Activated CD8-positive, alpha-beta memory T cell treated with anti-CD3 and anti-CD28 coated beads for 4 hours (primary cell): ENCODE data around the gene ITPRIPL2.

Experiments used
- DNase-seq, 2 donors: peaks; one replicate each; pipeline ENCODE4 v3.0.0-alpha.2; 2020; ENCODE audit warnings: low read depth in 2 of 2

Gene ITPRIPL2

GRCh38 chr16:19119564-19119963 is 5.8 kb downstream of the ITPRIPL2 start:
- DNase-seq: no peak

- DNase-seq: no peak
These were observed 9.9 kb downstream of the ITPRIPL2 start for GRCh38 chr16:19123535-19124178.

GRCh38 chr16:19126300-19126699 is 12.5 kb downstream of the ITPRIPL2 start:
- DNase-seq: no peak

DNA sequence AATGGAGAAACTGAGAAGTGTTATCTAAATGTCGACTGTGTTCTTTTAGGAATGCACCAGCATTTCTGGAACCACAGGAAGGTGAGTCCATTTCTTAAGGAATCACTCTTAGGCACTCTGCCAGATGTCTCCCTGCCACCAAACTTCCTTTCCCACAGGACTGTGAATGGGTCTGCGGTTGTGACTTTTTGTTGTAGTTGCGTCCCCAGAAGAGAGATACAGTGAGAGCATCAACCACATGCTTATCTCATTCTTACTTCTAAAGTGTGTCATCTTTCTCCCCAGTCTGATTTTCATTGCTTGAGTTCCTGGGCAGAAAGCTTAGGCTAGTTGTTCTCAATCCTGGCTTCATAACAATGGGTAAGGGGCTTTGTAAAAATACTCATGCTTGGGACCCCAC is 13.4 kb downstream of the ITPRIPL2 start:
- DNase-seq: no peak

DNA sequence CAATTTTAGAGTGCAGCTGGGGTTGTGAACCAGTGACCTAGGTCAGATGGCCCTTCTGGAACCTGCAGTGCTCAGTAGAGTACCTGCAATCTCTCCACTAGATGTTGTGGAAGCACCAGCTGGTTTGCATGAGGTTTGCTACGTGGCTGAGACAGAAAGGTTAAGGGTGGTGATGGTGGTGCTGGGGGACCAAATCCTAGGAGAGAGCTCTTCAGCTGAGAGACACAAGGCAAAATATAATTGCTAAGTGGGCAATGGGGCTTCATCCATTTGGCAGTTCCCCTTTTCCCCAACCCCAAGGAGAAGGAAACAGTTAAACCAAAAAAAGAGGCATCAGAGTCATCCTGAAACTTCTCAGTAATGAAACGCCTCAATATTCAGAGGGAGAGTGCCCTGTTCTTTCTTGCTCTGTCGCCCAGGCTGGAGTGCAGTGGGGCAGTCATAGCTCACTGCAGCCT is 13.9 kb downstream of the ITPRIPL2 start:
- no peak for DNase-seq

DNA sequence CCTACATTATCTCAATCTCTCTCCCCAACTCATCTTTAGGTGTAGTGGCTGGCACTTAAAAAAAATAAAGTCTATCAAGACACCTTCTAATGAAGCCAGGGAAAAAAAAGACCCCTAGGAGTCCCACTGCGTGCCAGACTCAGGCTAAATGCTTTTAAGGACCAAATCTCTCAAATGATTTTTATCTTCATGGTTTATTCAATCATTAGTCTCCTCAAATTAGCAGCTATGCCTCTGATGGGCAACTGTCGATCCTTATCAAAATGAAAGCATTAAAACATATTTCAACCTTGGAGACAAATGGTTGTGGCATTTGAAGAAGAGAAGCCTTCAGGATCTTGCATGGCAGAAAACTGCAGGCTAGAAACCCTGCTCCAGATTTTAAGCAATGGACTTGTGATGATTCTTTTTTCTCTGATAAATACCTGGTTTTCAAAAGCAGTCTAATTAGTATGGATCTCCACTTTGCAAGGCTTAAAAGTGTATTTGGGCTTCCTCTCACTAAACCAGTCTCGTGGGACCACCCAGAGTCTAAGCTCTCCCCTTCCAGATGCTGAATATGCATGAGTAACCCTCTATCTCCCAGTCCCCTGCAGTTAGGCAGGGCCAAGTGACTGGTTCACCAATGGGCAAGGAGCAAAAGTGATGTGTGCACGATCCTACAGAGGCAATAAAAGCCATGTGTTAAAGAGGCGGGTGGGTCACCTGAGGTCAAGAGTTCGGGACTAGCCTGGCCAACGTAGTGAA is 14.9 kb downstream of the ITPRIPL2 start:
- DNase-seq: no peak

- DNase-seq: no peak
These were observed 16.6 kb downstream of the ITPRIPL2 start for GRCh38 chr16:19130385-19130784.

- no peak for DNase-seq
These were observed 17.4 kb downstream of the ITPRIPL2 start for GRCh38 chr16:19130852-19131824.

GRCh38 chr16:19131825-19132218 is 18.1 kb downstream of the ITPRIPL2 start:
- no peak for DNase-seq

DNA sequence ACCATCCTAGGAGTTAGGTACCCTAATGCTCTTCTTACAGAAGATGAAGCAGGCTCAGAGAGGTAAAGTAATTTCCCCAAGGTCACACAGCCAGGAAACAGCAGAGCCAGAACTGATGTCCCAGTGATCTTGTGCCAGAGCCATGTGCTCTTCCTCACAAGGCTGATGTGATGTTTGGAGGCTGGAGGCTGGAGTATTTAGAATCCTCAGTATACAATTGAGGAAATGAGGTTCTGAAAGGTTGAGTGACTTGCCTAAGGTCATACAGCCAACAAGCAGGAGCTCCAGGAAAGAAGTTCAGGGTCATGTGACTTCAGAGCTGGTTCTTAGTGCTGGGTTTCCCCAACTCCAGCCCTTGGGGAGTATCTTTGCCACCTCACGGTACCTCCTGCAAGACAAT is 18.5 kb downstream of the ITPRIPL2 start:
- no peak for DNase-seq

DNA sequence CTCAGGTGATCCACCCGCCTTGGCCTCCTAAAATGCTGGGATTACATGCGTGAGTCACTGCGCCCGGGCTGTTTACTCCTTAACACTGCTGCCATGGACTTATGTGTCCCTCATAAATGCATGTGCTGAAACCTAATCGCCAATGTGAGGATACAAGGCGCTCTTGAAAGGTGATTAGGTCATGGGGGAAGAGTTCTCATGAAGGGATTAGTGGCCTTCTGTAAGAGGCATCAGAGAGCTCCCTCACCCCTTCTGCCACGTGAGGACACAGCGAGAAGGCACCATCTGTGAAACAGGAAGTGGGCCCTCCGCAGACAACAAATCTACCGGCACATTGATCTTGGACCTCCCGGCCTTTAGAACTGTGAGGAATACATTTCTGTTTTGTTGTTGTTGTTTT is 19.1 kb downstream of the ITPRIPL2 start:
- no peak for DNase-seq

DNA sequence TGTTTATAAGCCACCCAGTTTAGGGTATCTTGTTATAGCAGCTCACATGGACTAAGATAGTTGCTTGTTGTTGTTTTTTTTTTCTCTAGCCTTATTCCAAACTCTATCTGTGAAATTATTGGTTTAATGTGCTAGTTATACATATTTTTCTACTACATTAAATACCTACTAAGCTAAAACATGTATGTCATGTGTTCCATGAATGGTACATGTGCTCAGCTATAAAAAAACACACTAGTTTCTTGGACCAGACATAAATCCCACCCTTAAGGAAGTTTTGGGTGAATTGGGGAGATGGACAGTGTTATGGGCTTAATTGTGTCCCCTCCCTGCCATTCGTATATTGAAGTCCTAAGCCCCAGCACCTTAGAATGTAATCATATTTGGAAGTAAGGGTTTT is 19.8 kb downstream of the ITPRIPL2 start:
- DNase-seq: no peak

GRCh38 chr16:19135201-19135842 is 21.6 kb downstream of the ITPRIPL2 start:
- DNase-seq: no peak

DNA sequence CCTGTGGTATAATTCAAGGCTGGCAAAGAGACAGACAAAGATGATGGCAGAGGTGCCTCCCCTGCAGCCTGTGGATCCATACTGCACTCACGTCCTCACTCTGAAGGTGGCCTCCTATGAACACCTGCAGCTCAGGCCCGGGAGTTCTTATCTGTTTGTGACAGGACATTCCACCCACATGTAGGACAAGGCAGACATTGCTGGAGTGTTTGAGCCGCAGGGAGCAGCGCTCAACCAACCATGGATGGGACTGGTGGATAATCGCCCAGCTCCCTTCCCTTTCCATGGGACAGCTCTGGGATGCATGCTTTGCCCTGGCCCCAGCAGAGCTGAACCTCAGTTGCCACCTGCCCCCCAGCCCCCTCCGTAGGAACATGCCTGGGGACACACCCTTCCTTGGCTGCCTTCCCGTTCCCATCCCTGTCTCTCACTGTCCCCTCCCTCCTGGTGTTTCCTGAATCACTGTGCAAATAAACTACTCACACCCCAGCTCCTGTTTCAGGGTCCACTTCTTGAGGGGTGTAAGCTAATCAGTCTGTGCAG is 22.2 kb downstream of the ITPRIPL2 start:
- DNase-seq: no peak

- DNase-seq: no peak
These were observed 22.9 kb downstream of the ITPRIPL2 start for GRCh38 chr16:19136549-19137196.

DNA sequence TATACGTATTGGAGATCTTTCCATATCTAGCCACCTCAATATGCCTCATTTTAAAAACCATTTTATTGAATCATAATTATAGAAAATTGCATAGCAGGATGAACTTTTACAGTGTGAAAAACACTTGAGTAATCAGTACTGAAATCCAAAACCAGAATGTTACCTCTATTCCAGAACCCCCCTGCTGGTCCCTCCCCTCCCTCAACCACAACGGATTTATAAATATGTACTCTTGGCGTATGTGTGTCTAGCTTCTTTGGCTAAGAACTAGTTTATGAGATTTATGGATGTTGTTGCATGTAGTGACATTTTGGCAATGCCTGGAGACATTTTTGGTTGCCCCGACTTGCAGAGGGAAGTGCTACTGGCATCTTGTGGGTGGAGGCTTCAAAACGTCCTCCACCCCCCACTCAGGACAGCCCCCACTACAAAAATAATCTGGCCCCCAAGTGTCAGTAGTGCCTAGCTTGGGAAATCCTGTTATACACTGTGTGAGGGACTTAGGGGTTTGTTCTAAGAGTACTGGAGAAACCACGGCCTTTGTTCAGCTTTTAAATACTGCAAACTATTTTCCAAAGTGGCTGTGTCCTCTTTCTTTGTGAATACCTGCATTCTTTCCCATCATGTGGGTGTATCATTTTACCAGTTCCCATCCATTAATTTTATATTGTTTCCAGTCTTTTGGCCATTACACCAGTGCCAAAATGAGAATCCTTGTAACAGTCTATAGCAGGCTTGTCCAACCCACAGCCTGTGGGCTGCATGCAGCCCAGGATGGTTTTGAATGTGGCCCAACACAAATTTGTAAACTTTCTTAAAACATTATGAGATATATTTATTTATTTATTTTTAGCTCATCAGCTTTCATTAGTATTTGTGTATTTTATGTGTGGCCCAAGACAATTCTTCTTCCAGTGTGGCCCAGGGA is 23.7 kb downstream of the ITPRIPL2 start:
- no peak for DNase-seq

- no peak for DNase-seq
These were observed 24.8 kb downstream of the ITPRIPL2 start for GRCh38 chr16:19138601-19139000.

DNA sequence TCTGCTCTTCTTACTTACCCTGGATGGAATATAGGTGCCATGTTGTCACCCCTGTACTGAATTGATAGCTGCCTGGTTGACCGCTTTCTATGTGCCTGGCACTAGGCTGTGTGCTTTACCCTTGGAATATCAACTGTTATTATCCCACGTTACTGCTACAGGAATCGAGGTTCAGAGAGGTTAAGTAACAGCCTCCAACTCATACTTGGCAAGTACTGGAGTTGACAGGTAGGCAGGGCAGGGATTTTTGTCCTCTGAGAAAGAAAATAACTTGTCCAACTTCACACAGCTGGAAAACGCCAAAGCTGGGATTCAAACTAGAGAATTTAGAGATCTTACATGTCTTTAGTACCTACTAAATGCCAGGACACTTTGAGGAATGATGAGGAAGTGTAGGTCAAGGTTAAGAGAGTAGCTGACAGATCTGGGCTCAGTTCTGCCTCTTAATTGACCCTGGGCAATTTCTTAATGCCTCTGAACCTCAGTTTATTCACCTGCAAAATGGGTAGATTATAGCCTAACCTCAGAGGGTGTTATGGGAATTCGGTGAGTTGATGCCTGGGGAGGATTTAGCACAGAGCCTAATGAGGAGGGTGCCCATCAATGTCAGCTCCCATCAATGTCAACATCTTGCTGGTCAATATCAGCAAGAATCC is 25.8 kb downstream of the ITPRIPL2 start:
- DNase-seq: no peak

GRCh38 chr16:19140396-19140795 is 26.6 kb downstream of the ITPRIPL2 start:
- no peak for DNase-seq
